Mammary epithelial cell (primary cell): ENCODE measurements around the gene KCTD7.
"Not testable (repeated sequence)": the region's sequence is repeated elsewhere in the genome, so short reads cannot be mapped to it uniquely, and the experiment has no call there.

ENCODE experiments used
- EZH2 ChIP-seq: IDR thresholded peaks from 2 replicates; pipeline ENCODE4 v1.6.1; 2012; ENCODE audit warnings: low read length, inconsistent platforms, borderline replicate concordance
- TF ChIP-seq, protein P1 (sequence below), 2 donors: IDR thresholded peaks in 1 of 2; conservative IDR thresholded peaks in 1 of 2; 2 replicates each; pipeline ENCODE4 v1.5.1; 2011 to 2012; ENCODE audit warnings: inconsistent platforms in 2 of 2, low read length in 2 of 2, mild to moderate bottlenecking in 2 of 2, control low read depth in 1 of 2, low read depth in 1 of 2; ENCODE audit not compliant: insufficient read depth in 1 of 2; ENCODE audit errors: extremely low read depth in 1 of 2

DNA sequence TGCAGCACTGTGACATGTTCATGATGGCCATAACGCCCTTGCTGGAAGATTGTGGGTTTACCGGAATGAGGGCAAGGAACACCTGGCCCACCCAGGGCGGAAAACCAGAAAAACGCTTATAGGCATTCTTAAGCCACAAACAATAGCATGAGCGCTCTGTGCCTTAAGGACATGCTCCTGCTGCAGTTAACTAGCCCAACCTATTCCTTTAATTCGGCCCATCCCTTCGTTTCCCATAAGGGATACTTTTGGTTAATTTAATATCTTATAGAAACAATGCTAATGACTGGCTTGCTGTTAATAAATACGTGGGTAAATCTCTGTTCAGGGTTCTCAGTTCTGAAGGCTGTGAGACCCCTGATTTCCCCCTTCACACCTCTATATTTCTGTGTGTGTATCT, 34.6 kb upstream of the KCTD7 start:
- TF ChIP-seq, protein P1, sequence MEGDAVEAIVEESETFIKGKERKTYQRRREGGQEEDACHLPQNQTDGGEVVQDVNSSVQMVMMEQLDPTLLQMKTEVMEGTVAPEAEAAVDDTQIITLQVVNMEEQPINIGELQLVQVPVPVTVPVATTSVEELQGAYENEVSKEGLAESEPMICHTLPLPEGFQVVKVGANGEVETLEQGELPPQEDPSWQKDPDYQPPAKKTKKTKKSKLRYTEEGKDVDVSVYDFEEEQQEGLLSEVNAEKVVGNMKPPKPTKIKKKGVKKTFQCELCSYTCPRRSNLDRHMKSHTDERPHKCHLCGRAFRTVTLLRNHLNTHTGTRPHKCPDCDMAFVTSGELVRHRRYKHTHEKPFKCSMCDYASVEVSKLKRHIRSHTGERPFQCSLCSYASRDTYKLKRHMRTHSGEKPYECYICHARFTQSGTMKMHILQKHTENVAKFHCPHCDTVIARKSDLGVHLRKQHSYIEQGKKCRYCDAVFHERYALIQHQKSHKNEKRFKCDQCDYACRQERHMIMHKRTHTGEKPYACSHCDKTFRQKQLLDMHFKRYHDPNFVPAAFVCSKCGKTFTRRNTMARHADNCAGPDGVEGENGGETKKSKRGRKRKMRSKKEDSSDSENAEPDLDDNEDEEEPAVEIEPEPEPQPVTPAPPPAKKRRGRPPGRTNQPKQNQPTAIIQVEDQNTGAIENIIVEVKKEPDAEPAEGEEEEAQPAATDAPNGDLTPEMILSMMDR (conservative IDR thresholded peaks at IDR 0.05 in 1 of 2, IDR thresholded peaks at IDR 0.05 in 1 of 2; ENCODE audit: extremely low read depth in 1 of 2, insufficient read depth in 1 of 2, low read depth in 1 of 2, low read length in 2 of 2): not testable (repeated sequence)
- not testable (repeated sequence) for TF ChIP-seq EZH2
